Hindlimb muscle (tissue), 1 donor: Measurements from ENCODE around the gene PBX1. TPM values are rescaled to one million over a fixed set of nuclear protein-coding genes. Genes with fewer than 3 reads are reported as not detected.

Experiments
- DNase-seq: peaks from one replicate; pipeline ENCODE4 v3.0.0-alpha.2; 2013
- polyA plus RNA-seq: library from polyadenylated mRNA; unstranded; fragments of 120-200 nt; gene quantifications from one replicate; pipeline ENCODE4 v1.2.1, GENCODE V29; 2013; ENCODE audit not compliant: insufficient read length

PBX1 gene
- polyA plus RNA-seq, 1 donor, result 55.4 TPM

DNA sequence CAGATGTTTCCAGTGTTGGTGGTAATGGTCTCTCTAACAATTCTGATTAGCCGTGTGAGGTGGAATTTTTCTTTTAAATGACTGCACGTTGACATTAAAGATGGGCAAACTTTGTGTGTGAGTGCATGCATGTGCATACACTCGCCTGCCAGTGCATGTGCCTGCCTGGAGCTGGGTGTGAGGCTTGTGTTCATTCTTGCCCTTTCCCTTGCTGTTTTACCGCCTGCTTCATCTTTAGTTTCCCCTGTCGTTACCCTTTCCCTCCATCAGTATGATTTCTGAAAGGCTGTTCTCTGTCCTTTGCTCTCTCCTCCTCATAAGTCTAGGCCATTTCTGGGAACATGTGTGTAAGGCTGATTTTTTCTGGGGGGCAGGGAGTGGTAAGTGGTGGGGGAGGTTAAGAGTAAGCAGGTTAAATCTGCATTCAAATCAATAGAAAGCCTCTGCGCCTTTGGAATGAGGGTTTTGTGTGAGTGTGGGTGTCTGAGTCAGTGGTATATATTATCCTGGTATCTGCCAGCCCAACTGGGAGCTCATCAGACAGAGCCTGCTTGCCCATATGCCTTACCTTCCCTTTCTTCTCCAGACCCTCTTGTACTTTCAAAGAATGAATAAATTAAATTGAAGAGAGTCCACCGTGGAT lies 112.5 kb downstream of the PBX1 start:
- no peak for DNase-seq

DNA sequence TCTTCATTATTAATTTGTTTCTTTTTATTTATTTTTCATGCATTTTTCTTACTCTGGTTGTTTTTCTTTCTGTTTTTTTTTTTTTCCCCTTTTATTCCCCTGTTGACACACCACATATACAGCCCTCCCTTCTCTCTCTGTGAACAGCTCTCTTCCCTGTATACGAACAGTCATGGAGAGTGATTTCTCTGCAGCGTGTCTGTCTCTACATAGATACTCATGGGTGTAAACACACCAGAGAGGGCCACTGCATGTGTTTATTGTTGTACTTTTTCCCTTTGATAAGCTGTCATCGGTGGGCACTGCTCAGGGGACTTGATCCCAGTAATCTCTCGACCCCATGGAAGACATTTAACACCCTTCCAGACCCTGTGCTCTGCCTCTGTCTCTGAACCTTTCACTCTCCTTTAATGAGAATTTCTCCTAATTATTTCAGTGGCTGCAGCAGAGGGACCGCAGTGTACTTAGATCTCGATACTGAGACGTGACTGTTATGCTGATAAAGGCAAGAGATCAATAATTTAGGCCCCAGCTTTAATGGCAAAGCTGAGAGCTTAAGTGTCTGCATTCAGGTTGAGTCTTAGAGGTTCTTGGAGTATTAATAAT lies 113.1 kb downstream of the PBX1 start:
- no peak for DNase-seq

DNA sequence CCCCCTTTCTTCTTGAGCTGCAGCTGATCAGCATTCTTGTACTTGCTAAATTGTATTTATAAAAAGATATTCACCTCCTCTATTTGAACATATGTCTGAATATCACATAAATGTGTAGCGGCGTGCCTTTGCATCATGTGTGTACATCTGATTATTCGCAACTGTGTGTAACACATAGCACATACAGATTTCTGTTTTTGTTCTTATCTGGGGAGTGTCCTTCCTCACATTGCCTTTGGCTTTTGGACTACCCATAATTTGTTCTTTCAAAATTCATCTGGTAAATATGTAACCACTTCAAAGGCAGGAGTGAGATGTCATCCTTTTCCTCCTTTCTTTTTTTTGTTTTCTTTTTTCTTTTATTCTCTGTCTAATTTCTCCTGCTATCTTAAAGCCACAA lies 113.6 kb downstream of the PBX1 start:
- DNase-seq, result no peak

DNA sequence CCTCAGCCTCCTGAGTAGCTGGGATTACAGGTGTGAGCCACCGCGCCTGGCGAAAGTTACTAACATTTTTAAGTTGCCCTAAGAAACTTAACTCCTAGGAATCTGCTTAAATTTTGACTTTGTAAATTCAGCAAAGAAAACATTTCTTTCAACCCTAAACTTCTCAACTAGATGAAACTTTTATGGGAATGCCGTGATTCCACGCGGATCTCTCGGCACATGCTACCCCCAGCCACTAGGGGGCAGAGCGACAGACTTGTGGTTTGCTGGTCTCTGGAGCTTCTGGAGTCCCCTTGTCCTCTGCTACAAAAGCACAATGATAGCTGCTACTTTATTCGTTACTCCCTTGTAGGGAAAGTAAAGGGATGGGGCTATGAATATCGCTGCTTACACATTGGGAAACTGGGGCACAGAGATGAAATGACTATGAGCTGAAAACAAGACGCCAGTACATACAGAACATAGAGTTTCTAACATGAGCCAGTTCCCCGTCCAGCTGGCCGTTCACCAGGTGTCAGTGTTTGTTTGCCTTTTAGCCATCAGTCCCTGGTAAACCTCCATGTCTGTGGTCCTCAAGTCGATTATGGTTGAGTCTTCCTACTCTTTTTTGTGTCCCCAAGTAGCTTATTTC lies 114.7 kb downstream of the PBX1 start:
- DNase-seq, result no peak

DNA sequence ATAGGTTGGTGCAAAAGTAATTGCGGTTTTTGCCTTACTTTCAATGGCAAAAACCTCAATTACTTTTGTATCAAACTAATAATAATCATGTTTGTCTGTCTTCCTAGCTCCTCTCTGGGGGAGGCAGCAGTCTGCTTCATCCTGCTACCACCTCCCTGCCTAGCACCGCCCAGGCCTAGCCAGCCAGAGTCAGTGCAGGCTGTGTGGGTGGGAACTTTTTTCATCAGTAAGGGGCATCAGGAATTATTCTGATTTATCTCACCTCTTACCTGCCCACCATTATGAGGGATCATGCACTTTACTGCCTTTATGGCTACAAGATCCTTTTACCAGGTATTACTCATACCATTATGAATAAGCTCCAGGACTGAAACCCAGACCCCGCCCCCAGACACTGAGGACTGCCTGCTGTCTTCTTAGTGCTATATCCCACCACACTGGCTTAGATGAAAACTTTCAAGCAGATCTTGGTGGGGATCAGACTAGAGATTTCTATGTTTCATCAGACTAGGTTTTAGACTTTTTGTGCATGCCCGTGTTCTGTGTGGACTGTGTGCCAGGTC lies 116.4 kb downstream of the PBX1 start:
- DNase-seq, result no peak

DNA sequence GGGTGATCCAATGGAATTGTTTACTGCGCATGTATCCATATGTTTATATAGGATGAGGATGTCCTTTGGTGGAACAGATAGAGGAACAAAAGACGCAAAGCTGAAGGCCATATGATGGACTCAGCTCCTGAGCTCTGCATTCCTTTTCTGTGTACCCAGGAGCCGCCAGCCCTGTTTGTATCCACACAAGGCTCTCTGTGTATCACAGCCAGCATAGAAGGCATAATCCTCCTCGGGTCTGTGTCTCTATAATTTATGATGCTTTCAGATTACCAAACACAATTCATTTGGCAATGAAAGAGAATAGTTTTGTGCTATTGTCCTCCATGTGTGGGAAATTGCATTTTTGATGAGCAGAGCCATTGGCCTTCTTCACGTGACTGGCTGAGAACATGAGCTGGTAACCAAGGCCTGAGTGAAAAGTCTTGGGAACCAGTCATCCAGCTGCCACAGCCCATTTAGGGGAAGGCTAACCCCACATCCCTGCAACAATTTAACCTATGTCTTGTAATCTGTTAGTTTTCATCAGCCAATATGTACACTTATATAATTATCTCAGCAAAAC lies 119.2 kb downstream of the PBX1 start:
- no peak for DNase-seq

DNA sequence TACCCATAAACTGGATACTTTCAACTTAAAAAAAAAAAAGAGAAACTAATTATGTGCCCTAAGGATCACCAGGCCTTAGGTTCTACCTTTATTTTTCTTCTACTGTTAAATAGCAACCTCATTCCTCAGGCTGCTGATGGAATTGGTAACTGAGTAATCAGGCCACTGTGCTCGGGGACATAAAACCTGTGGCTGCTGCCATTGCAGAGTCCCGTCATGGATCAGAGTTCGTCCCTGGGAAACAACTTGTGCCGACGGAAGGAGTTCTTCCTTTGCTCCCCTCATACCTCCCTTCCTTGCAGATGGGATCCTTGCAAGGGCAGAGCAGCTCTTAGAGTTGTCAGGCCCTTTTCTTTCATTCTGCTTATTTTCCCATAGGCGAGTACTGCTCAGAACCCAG lies 123.6 kb downstream of the PBX1 start:
- DNase-seq, result no peak

DNA sequence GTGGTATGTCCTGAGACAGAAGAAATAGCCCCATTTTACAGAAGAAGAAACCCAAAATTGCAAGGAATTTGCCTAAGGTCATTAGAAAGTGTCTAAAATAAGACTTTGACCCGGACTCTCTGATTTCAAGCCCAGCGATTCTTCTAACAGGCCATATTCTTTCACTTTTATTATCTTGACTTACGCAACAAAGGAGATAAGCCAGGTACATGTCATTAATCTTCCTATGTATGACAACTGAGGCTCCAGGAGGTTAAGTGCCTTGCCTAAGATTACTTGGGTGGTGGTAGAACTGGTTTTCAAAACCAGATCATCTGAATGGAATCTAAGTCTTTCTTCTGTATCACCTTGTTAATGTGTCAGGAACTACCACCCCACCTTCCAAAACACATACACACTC lies 124.3 kb downstream of the PBX1 start:
- DNase-seq, result no peak

DNA sequence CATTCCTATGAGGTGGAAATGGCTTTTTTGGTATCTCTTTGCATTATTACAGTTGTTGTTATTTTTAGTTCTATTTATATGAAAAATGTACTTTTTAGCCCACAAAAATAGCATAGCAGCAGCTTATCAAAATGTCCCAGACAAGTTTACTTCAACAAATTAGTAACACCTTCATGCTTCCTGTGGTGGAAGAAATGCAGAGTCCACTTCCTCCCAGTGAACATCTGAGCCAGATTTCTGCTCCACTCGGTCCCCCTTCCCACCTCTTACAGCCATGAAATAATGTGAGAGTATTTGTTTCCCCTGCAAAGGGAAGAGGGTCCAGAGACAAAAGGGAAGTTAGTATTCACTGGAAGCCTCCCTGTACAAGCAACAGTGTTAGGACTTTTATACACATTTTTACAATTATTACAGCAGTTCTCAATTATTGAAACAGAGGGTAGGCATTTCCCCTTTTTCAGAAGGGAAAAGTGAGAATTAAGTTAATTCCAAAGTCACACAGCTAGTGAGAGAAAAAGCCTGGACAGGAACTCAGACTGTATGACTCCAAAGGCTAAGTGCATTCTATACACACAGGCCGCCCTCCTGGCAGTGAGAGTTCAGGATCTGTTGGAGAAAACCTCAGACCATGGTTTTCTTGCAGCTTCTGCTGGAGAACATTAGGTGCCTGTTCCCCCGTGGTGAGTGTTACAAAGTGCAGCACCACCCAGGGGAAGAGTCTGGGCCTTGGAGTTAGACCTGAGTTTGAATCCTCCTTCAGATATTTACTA lies 126.5 kb downstream of the PBX1 start:
- DNase-seq, result no peak

DNA sequence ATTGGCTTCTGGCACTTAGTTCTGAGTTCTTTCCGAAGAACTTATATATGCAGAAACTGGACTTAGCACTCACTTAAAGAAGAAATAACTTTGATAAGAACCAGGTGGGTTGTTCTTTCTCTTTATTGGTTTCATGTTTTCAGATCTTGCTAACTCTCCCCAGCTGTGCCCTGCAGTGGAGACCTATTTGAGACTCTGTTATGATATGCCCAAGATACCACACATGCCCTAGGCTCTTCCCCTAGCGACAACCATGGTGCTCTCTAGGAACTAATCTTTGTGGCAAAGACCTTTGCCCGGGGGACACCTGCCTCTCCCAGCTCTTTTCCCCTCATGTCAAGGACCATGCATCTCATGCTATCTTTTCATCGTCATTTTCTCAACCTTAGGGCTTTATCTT lies 128.8 kb downstream of the PBX1 start:
- DNase-seq, result no peak

DNA sequence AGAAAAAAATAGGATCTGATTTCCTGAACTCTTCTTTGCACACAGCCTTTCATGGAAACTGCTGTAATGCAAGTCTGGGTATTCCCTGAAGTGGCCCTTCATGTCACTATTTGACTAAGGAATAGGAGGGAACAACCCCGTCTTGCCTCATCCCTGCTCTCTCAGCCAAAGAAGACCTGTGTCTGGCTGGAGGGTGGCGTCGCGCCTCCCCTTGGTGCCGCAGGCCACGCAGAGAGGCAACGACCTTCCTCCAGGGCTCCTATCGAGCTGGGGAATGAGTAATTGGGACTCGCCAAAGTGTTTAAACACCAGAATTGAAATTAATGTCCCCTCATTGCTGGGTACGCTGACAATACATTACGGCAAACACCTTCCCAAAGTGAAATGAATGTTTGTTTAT lies 129.8 kb downstream of the PBX1 start:
- no peak for DNase-seq

DNA sequence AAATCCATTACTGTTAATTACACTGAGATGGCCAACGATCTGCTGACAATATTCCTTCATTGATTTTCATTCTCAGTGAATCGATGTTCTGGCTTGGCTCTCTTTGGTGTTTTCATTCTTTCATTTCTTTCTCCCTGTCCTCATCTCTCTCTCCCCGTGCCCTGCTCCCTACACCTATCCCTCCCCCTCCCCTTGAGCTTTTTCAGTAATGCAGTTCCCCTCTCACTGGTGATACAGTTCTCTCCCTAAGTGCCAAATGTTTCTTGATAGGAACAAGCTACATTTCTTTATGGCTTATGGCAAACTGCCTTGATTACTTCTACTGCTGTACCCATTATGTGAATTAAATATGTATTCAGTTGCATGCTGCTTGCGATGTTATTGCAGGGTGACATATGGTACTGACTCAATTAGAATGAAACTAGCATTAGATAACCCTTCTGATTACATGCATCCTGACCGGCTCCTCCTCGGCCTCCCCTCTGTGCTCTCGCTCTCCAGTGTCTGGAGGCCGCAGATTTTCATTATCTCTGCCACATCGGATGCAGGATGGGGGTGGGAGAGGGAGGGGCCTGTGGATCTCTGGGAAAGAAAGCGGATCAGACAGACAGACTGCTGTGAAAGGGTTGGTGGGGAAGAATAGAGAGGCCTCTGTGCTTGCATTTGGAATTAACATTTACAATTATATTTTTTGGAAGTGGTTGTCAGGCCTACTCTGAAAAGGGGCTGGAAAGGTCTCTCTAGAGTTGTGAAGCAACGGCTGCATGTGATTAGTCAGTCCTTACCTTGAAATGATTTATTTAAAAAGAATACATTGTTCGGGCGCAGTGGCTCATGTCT lies 130.9 kb downstream of the PBX1 start:
- DNase-seq, result no peak

DNA sequence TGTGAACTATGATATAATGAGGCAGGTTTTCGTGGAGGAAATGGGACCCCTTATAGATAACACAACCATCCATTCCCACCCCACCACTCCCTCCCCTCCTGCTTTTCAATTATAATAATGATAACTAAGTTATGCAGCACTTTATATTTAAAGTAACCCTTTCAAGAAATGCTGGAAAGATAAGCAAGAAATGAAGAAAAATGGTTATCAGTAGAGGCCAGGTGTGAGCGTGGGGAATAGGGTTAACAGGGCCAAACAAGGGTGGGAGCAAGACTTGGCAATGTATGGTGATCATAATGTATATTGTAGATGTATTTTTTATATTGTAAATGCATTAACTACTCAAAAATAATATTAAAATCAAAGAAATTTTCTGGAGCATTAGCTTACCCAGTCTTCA lies 133.4 kb downstream of the PBX1 start:
- no peak for DNase-seq

DNA sequence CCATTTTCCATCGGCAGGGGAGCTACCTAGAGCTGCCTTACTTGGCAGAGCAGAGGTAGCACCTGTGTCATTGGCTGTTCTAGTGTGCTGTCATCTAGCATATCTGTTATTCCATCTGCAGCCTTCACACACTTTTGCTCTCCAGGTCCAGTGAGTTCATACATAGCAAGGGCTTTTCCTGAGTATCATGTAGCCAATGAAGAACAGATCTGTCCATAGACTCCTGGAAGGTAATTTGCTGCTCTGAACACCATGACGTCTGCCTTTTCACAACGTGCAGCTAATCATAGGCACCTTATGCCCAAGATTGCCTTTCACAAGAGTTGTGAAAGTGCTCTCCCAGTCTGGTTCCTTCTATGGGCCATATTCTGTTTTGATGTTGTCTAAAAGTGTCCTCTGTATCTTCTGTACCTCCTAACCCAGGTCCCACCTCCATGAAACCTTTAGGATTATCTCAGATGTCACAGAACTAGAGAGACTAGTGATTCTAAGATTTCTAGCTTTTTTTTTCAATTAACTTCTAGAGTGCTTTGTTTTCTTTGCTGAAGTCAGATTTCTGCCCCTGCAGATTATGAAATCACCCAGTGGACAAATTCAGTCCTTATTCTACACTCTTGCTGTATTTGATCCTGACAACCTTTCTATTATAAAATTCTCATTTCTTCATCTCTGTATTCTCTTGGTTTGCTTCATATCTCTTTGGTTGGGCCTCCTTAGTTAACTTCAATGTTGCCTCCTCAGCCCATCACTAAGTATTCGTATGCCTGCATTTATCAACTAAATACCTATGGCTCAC lies 134.8 kb downstream of the PBX1 start:
- DNase-seq, result no peak

DNA sequence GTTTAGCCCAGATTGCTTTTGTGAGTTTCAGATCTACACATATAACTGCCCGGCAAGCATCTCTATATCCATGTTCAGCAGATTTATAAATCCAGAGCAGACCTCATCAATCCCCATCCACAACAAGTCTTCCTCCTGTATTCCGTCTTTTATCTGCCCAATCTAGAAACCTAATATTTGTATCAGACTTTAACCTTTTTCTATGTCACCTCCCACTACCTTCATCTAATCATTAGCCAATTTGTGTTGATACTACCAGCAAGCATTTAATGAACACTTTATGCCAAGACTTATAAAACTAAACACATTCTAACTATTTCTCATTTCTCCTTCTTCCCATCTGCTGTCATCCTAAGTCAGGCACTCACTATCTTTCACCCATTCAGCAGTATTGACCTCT lies 135.5 kb downstream of the PBX1 start:
- DNase-seq, result no peak

DNA sequence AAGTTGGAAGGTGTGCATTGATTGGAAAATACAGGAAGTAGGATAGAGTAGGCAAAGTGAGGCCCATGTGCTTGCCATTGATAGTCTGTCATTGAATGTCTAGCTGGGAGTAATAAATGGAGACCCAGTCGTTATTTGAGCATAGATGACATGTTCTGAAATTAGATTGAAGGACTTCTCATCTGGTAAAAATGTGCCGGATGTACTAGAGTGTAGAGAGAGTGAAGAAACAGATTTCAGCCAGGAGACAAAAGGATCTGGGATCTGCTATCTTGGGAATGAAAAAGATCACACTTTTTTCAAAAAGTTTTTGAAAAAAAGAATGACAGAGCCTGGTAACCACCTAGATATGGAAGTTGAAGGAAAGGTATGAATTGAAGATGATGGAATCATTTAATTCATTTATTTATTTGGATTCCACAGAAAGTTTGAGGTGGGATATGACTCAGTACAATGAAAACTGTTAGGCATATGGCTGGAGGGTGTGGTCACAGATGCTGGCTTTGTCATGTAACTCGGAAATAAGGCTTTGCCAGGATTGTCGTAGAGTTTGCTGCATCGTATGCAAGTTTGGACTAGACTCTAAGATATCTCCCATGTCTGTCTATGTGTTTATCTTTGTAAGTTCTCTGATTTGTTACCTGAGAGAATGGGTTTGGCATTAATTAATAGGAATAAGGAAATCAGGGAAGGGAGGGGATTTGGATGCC lies 137.1 kb downstream of the PBX1 start:
- DNase-seq, result no peak

DNA sequence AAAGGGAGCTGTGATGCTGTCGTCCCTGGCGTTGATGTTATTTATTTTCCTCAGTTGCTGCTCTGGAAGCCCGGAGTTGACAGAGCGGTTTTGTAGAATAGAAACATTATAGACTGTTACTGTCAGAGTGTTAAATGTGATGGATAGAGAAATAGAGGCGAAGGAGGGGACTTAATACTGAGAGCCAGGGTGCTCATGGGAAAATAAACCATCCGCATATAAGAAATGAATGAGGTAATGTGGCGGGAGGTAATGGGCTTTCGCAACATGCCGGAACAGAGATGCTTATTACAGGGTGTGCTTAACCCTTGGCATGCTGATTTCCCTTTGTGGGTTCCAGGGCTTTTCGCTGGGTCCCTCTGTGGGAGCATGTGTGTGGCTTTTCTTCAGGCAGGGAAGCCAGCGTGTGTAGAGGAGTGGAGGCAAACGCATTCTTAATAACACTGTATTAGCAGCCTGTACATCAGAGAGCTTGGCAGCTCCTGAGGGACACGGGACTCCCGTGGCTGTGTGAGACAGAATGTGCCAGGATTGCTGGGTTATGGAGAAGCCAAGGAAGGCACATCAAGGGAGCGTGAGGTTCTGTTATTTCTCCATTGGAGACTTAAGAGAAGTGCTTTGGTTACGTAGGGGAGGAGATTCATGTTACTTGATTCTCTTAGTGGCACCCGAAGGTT lies 141.0 kb downstream of the PBX1 start:
- no peak for DNase-seq

DNA sequence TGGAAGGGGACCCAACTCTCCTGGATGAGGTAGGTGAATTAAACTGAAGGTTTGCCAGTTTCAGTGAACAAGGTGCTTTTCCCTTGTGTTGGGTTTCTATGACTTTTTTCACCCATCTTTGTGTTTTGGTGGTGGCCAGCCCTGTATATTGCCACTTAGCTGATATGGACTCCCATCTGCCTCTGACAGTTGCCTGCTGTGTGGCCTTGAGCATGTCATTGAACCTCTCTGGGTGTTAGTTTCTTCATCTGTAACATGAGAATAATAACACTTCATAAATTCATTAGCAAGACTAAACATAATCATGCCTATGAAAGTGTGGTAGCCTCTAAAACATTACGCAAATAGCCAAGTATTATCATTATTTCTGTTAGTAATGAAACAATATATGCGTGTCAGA lies 141.7 kb downstream of the PBX1 start:
- DNase-seq, result no peak

DNA sequence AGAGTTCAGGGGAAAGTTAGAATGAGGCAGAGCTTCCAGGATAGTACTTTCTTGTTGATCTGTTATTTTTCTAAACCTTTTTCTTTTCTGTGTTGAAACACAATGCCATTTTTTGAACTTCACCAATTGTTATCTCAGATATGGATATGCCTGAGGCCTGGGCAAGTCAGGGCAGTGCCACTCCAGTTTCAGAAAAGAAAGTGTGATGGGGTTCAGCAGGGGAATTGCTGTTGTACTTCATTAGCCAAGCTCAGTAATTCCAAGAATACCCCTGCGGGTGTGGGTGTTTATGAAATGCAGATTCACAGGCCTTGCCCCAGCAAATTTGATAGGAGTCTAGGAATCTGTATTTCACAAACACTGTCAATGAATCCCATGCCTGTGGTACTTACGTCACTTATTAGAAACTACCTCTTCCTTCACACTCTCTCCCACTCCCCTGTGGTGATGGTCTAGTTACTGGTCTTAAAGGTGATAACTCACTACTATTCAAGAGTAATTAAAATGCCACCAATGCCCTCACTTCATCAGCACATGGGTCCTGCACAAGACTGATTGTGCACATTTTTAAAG lies 142.3 kb downstream of the PBX1 start:
- DNase-seq, result no peak

DNA sequence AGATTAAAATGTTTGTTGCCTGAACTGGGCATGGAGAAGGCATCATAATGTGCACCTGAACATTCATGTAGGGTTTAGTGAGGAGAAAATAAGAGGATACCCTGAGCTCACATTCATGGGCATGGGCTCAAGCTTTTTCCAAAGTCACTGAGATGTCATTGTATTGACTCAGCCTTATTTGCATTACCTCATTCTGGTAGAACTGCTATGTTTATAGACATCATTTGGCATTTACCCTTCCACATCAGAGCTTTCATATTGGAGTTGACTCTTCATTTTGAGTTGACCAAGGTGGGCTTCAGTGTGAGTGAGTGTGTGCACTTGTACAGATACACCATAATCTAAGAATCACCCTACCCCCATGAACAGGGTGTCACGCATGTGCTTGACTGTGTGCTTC lies 143.2 kb downstream of the PBX1 start:
- no peak for DNase-seq
